HG03460 (cell line): ENCODE data around the gene SULF2.

ENCODE experiments used
- ATAC-seq: cut with Tn5 transposase; IDR thresholded peaks from one replicate; pipeline ENCODE4 v1.9.1; 2021; ENCODE audit not compliant: unreplicated experiment

The SULF2 gene

DNA sequence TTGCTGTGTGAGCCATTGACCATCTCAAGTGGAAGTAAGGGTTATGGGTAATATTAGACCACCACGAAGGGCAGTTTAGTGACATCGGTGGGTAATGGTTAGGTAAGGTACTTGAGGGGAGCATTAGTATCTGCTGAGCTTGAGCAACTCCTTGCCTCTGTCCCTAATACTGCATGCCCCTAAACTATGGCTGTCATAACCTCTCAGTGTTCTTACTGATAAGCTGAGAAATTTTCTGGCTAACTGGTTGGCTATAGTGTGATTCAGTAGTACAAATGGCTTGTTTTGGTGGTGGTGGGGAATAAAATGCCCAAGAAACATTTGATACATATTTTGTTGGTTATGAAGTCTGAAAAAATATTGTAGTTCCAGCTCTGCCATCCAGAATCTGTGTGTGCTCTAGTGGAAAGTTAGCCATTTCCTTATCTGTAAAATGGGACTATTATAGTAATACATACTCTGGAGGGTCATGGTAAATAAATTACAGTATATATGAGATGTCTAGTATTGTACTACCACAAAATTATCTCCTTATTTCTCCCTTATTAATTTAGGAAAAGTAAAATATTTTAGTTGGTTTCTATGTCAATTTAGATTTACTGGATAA, 170.5 kb downstream of the SULF2 start:
- no peak for ATAC-seq

DNA sequence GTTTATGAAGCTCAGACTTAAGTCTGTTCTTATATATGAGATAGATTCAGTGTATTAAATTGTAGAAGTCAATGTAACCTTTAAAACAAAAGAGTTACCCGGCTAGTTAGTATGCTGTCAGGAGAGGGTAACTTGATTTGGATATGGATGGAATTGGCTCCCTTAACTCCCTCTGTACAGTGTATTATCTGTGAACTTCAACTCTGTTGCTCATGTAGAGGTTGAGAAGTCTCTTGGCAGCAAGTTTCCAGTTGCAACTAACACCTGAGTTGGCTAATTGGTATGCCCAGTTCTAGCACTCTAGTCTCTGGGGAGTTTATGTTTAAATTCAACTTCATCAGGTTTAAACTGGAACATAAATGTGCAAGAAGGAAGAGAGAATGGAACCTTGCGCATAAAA, 172.6 kb downstream of the SULF2 start:
- no peak for ATAC-seq

DNA sequence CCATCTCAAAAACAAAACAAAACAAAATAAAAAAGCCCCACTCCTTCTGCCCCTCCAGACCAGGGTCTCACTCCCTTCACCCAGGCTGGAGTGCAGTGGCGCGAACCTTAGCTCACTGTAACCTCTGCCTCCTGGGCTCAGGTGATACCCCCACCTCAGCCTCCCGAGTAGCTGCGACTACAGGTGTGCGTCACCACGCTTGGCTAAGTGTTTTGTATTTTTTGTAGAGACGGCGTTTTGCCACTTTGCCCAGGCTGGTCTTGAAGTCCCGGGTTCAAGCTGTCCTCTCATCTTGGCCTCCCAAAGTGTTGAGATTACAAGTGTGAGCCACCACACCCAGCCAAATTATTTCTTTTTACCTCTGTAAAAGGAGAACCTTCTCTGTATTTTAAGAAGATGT, 173.5 kb downstream of the SULF2 start:
- no peak for ATAC-seq

DNA sequence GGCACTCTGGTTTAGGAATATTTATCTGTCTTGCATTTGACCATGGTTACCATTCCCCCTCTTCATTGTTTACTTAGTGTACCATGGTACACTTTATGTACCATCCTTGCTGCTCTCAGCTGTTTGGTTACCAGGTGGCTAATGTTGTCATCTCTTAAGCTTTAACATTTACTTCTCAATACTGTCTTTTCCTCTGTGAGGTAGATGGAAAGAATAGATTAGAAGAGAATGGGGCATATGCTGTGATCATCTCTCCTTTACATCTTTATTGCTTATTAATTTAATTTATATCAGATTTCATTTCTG, 174.4 kb downstream of the SULF2 start:
- ATAC-seq, result no peak

GRCh38 chr20:47610247-47610944, 174.9 kb downstream of the SULF2 start:
- ATAC-seq, result peak; percentile 68

DNA sequence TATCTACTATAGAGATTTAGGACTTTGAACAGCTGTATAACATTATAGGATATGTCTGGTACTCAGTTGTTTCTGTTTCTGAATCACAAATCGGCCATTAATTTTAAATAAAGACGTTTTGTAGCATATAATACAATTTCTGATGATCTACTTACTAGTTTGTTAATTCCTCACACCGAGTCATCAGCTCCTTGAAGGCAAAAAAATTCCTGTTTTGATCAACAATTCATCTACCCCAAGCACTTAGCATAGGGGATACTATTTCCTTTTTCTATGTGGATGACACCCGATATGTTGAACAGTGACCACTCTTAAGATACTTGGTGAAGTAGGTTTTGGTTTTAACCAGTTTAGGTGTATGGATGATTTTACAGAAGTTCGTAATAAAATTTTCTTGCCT, 176.3 kb downstream of the SULF2 start:
- no peak for ATAC-seq
